HCT116 (cell line): ENCODE data around the gene CUBN. TPM values are rescaled to one million over a fixed set of nuclear protein-coding genes. Genes with fewer than 3 reads are reported as not detected.

Source experiments
- ATAC-seq: fragments of 200-7000 bp; cut with Tn5 transposase; 2 replicates; pipeline ENCODE4 v1.9.1; 2020; ENCODE audit warnings: mild to moderate bottlenecking, moderate library complexity
- BruUV-seq: library from RNA; stranded (reverse); fragments of 400-500 nt; replicated peaks from 2 replicates; lab custom pipeline; 2021; lab: Mats Ljungman, UMichigan
- CTCF ChIA-PET: fragments of 300-600 bp; sonication (Branson Sonifier 250); formaldehyde crosslinking; loops from one replicate; lab custom pipeline; 2021; ENCODE audit warnings: antibody characterized with exemption; lab: Charles Lee
- POLR2A ChIA-PET: fragments of 300-600, 350-600 bp; sonication (Branson Sonifier 250); formaldehyde crosslinking; loops from one replicate; lab custom pipeline; 2021; ENCODE audit warnings: antibody characterized with exemption; lab: Charles Lee
- RAD21 ChIA-PET, 2 experiments: fragments of 300-600 bp; sonication (Branson Sonifier 250); formaldehyde crosslinking; loops; one replicate each; lab custom pipeline; 2023; ENCODE audit warnings: low total read pairs in 2 of 2; ENCODE audit not compliant: uncharacterized antibody in 2 of 2, unreplicated experiment in 2 of 2, low non-redundant PET in 1 of 2; lab: Charles Lee
- DNase-seq: peaks from one replicate; pipeline ENCODE4 v3.0.0-alpha.2; 2010; ENCODE audit warnings: low read depth, low spot score
- H2AFZ ChIP-seq: fragments of 200-600 bp; shearing (Covaris generic), sonication (generic); 2 replicates; pipeline ENCODE4 v1.6.1; 2017; ENCODE audit warnings: low read depth, mixed run types, mixed read lengths, antibody characterized with exemption, low read length; ENCODE audit not compliant: poor library complexity, severe bottlenecking
- H3K27ac ChIP-seq: 2 replicates; pipeline ENCODE4 v1.5.1; 2012; ENCODE audit warnings: low read depth, low read length
- H3K27me3 ChIP-seq: fragments of 200-600 bp; sonication (generic); 2 replicates; pipeline ENCODE4 v1.6.1; 2016; ENCODE audit warnings: mixed run types, low read length, mixed read lengths; ENCODE audit not compliant: insufficient read depth
- H3K36me3 ChIP-seq, 2 experiments: fragments of 200-500 bp in 1 of 2; fragments of 200-600 bp in 1 of 2; sonication (Bioruptor generic) in 1 of 2; sonication (generic) in 1 of 2; 2 replicates each; pipeline versions ENCODE4 v1.5.1 to v1.6.1; 2014 to 2016; ENCODE audit warnings: low read length in 2 of 2, inconsistent platforms in 1 of 2, mixed read lengths in 1 of 2, mixed run types in 1 of 2; ENCODE audit not compliant: insufficient read depth in 2 of 2, control insufficient read depth in 1 of 2
- H3K4me1 ChIP-seq, 2 experiments: fragments of 200-600 bp in 1 of 2; sonication (generic) in 1 of 2; 2 replicates each; pipeline versions ENCODE4 v1.5.1 to v1.6.1; 2012 to 2017; ENCODE audit warnings: low read length in 2 of 2, inconsistent platforms in 1 of 2, mild to moderate bottlenecking in 1 of 2, mixed read lengths in 1 of 2, mixed run types in 1 of 2, moderate library complexity in 1 of 2; ENCODE audit not compliant: insufficient read depth in 2 of 2, control insufficient read depth in 1 of 2
- H3K4me2 ChIP-seq: fragments of 200-600 bp; sonication (generic); 2 replicates; pipeline ENCODE4 v1.6.1; 2017; ENCODE audit warnings: mixed run types, low read length, mixed read lengths
- H3K4me3 ChIP-seq, 2 experiments: fragments of 200-600 bp in 1 of 2; sonication (generic) in 1 of 2; replicated peaks in 1 of 2; 2 replicates each; pipeline ENCODE4 v1.5.1; 2011 to 2016; ENCODE audit warnings: low read length in 2 of 2, control low read depth in 1 of 2, low read depth in 1 of 2, mild to moderate bottlenecking in 1 of 2, mixed read lengths in 1 of 2, mixed run types in 1 of 2
- H3K79me2 ChIP-seq: fragments of 200-600 bp; sonication (generic); 2 replicates; pipeline ENCODE4 v1.6.1; 2017; ENCODE audit warnings: mild to moderate bottlenecking, mixed run types, low read length, moderate library complexity, mixed read lengths; ENCODE audit not compliant: insufficient read depth
- H3K9ac ChIP-seq: fragments of 200-600 bp; sonication (generic); 2 replicates; pipeline ENCODE4 v1.6.1; 2016; ENCODE audit warnings: low read length, mixed read lengths
- H3K9me2 ChIP-seq: fragments of 200-600 bp; sonication (generic), shearing (Covaris generic); 2 replicates; pipeline ENCODE4 v1.6.1; 2017; ENCODE audit warnings: mixed run types, mild to moderate bottlenecking, moderate library complexity; ENCODE audit not compliant: insufficient read depth
- H3K9me3 ChIP-seq, 2 experiments: fragments of 200-500 bp in 1 of 2; fragments of 200-600 bp in 1 of 2; sonication (Bioruptor generic) in 1 of 2; sonication (generic) in 1 of 2; 2 replicates each; pipeline ENCODE4 v1.6.1; 2014 to 2017; ENCODE audit warnings: low read length in 2 of 2, mixed read lengths in 2 of 2, inconsistent platforms in 1 of 2, low read depth in 1 of 2, mild to moderate bottlenecking in 1 of 2, mixed run types in 1 of 2, moderate library complexity in 1 of 2; ENCODE audit not compliant: control insufficient read depth in 1 of 2, insufficient read depth in 1 of 2
- H4K20me1 ChIP-seq: fragments of 200-600 bp; sonication (generic), shearing (Covaris generic); 2 replicates; pipeline ENCODE4 v1.6.1; 2017; ENCODE audit warnings: mixed run types, mild to moderate bottlenecking, moderate library complexity; ENCODE audit not compliant: insufficient read depth
- FOSL1 ChIP-seq: IDR thresholded peaks from 2 replicates; pipeline ENCODE4 v1.6.1; 2012; ENCODE audit warnings: low read depth
- JUND ChIP-seq: IDR thresholded peaks from 2 replicates; pipeline ENCODE4 v1.6.1; 2012
- POLR2A ChIP-seq: IDR thresholded peaks from 2 replicates; pipeline ENCODE4 v1.7.0; 2011; ENCODE audit warnings: borderline replicate concordance; ENCODE audit not compliant: insufficient read depth, insufficient read length; ENCODE audit errors: extremely low read depth
- RAD21 ChIP-seq: IDR thresholded peaks from 2 replicates; pipeline ENCODE4 v1.6.1; 2012; ENCODE audit warnings: low read depth, mild to moderate bottlenecking
- SIN3A ChIP-seq: IDR thresholded peaks from 2 replicates; pipeline ENCODE4 v1.6.1; 2012; ENCODE audit warnings: low read depth
- SP1 ChIP-seq: IDR thresholded peaks from 2 replicates; pipeline ENCODE4 v1.6.1; 2012; ENCODE audit warnings: low read depth
- SRF ChIP-seq: IDR thresholded peaks from 2 replicates; pipeline ENCODE4 v1.6.1; 2012; ENCODE audit warnings: low read depth
- YY1 ChIP-seq: IDR thresholded peaks from 2 replicates; pipeline ENCODE4 v1.6.1; 2011; ENCODE audit warnings: low read length, low read depth, moderate library complexity, mild to moderate bottlenecking; ENCODE audit not compliant: insufficient replicate concordance; ENCODE audit errors: extremely low read depth
- ZFX ChIP-seq: fragments of 450-650 bp; IDR thresholded peaks from 2 replicates; pipeline ENCODE4 v1.6.1; 2017
- intact Hi-C: fragments of 100-400 bp; cut with micrococcal nuclease; formaldehyde crosslinking; loops from 2 replicates; pipeline ENCODE4 v1.10.0; 2022
- total RNA-seq: library from RNA; stranded (reverse); gene quantifications from one replicate; pipeline ENCODE4 v1.2.1, GENCODE V29; 2021; ENCODE audit not compliant: unreplicated experiment
- TF ChIP-seq, protein P1 (sequence below): IDR thresholded peaks from 2 replicates; pipeline ENCODE4 v1.6.1; 2012
- TF ChIP-seq, protein P2 (sequence below), 3 experiments: fragments of 200-600 bp in 1 of 3; sonication (generic) in 1 of 3; IDR thresholded peaks in 2 of 3; conservative IDR thresholded peaks in 1 of 3; 2 replicates each; pipeline ENCODE4 v1.5.1; 2012 to 2017; ENCODE audit warnings: low read depth in 2 of 3, low read length in 2 of 3, antibody characterized with exemption in 1 of 3, borderline replicate concordance in 1 of 3, control low read depth in 1 of 3, mild to moderate bottlenecking in 1 of 3, mixed read lengths in 1 of 3, mixed run types in 1 of 3, moderate library complexity in 1 of 3; ENCODE audit not compliant: insufficient read depth in 1 of 3
- TF ChIP-seq, protein P3 (sequence below): IDR thresholded peaks from 2 replicates; pipeline ENCODE4 v1.6.1; 2011; ENCODE audit warnings: mild to moderate bottlenecking, low read length, moderate library complexity; ENCODE audit not compliant: insufficient replicate concordance; ENCODE audit errors: extremely low read depth

Gene CUBN
- total RNA-seq, 1 experiment from 2014 or later, result 1.2 TPM

DNA sequence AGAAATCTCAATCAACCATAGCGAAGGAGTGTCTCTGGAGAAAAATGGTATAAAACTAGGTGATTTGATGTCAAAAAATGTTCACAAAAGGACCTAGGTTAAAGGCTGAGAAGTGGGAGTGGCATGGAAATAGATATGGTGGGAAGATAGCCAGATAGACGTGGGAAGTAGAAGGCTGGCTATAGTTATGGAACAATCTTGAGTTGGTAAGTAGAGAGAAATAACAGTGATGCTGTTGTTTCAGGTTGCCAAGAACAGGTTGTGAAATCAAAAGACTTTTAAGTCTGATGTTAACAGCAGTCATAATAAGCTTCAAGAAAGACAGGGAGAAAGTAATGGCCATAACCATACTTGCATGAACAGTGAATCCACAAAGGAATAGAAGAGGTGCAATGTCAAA is 206.3 kb downstream of the CUBN start:
- no peaks in the 10 kb centered on the region for H3K79me2 ChIP-seq
- ChIA-PET POLR2A (interaction anchor here (0.8 kb wide), 1 partner anchor 31 kb away, joined by 4 read pairs; no protein-coding TSS in a partner anchor), CTCF (no interaction called here), RAD21 (no interaction called here)
- H3K4me2 ChIP-seq, result no peak overlapping the region
- H3K9me2 ChIP-seq, result no peaks in the 10 kb centered on the region
- intact Hi-C loops, result no loop called here
- DNase-seq, result no peak
- ATAC-seq, result no peak
- H4K20me1 ChIP-seq, result no peaks in the 10 kb centered on the region
- no peaks in the 10 kb centered on the region for H3K36me3 ChIP-seq
- no peaks in the 10 kb centered on the region for H3K27me3 ChIP-seq
- BruUV-seq, result no TSS peak
- no peak overlapping the region for H3K27ac ChIP-seq
- H2AFZ ChIP-seq, result no peak overlapping the region
- H3K4me3 ChIP-seq, result no peak overlapping the region
- H3K4me1 ChIP-seq, result no peaks in the 10 kb centered on the region
- TF ChIP-seq JUND (no peak), FOSL1 (no peak), SRF (no peak), YY1 (no peak), POLR2A (no peak), RAD21 (no peak), SP1 (no peak), SIN3A (no peak), ZFX (no peak)
- TF ChIP-seq, protein P1, sequence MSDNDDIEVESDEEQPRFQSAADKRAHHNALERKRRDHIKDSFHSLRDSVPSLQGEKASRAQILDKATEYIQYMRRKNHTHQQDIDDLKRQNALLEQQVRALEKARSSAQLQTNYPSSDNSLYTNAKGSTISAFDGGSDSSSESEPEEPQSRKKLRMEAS, result no peak
- TF ChIP-seq, protein P2, sequence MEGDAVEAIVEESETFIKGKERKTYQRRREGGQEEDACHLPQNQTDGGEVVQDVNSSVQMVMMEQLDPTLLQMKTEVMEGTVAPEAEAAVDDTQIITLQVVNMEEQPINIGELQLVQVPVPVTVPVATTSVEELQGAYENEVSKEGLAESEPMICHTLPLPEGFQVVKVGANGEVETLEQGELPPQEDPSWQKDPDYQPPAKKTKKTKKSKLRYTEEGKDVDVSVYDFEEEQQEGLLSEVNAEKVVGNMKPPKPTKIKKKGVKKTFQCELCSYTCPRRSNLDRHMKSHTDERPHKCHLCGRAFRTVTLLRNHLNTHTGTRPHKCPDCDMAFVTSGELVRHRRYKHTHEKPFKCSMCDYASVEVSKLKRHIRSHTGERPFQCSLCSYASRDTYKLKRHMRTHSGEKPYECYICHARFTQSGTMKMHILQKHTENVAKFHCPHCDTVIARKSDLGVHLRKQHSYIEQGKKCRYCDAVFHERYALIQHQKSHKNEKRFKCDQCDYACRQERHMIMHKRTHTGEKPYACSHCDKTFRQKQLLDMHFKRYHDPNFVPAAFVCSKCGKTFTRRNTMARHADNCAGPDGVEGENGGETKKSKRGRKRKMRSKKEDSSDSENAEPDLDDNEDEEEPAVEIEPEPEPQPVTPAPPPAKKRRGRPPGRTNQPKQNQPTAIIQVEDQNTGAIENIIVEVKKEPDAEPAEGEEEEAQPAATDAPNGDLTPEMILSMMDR (IDR thresholded peaks at IDR 0.05 in 2 of 3, conservative IDR thresholded peaks at IDR 0.05 in 1 of 3; ENCODE audit: borderline replicate concordance in 1 of 3, insufficient read depth in 1 of 3, low read depth in 2 of 3, low read length in 2 of 3), result no peak
- TF ChIP-seq, protein P3, sequence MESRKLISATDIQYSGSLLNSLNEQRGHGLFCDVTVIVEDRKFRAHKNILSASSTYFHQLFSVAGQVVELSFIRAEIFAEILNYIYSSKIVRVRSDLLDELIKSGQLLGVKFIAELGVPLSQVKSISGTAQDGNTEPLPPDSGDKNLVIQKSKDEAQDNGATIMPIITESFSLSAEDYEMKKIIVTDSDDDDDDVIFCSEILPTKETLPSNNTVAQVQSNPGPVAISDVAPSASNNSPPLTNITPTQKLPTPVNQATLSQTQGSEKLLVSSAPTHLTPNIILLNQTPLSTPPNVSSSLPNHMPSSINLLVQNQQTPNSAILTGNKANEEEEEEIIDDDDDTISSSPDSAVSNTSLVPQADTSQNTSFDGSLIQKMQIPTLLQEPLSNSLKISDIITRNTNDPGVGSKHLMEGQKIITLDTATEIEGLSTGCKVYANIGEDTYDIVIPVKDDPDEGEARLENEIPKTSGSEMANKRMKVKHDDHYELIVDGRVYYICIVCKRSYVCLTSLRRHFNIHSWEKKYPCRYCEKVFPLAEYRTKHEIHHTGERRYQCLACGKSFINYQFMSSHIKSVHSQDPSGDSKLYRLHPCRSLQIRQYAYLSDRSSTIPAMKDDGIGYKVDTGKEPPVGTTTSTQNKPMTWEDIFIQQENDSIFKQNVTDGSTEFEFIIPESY, result no peak
- H3K9ac ChIP-seq, result no peak overlapping the region
- H3K9me3 ChIP-seq, result no peaks in the 10 kb centered on the region
